Adipocyte (in vitro differentiated cells): ENCODE measurements around the gene GPM6B.

Experiments
- DNase-seq: peaks from one replicate; pipeline ENCODE4 v3.0.0-alpha.2; 2015; ENCODE audit warnings: low read depth
- H3K27me3 ChIP-seq: replicated peaks from 2 replicates; pipeline ENCODE4 v1.7.0; 2013; ENCODE audit warnings: mild to moderate bottlenecking, low read length, moderate library complexity; ENCODE audit not compliant: control insufficient read depth, insufficient read depth
- H3K36me3 ChIP-seq: 2 replicates; pipeline ENCODE4 v1.7.0; 2013; ENCODE audit warnings: low read length, mild to moderate bottlenecking, moderate library complexity; ENCODE audit not compliant: control insufficient read depth, insufficient read depth, severe bottlenecking
- H3K4me1 ChIP-seq: 2 replicates; pipeline ENCODE4 v1.7.0; 2013; ENCODE audit warnings: mild to moderate bottlenecking, low read length, moderate library complexity; ENCODE audit not compliant: control insufficient read depth, insufficient read depth
- H3K4me3 ChIP-seq: 2 replicates; pipeline ENCODE4 v1.7.0; 2013; ENCODE audit warnings: mild to moderate bottlenecking, low read length, moderate library complexity
- H3K9ac ChIP-seq: 2 replicates; pipeline ENCODE4 v1.7.0; 2013; ENCODE audit warnings: mild to moderate bottlenecking, low read length, moderate library complexity
- H3K9me3 ChIP-seq: 2 replicates; pipeline ENCODE4 v1.7.0; 2013; ENCODE audit warnings: mild to moderate bottlenecking, low read length, moderate library complexity; ENCODE audit not compliant: control insufficient read depth

GPM6B gene

DNA sequence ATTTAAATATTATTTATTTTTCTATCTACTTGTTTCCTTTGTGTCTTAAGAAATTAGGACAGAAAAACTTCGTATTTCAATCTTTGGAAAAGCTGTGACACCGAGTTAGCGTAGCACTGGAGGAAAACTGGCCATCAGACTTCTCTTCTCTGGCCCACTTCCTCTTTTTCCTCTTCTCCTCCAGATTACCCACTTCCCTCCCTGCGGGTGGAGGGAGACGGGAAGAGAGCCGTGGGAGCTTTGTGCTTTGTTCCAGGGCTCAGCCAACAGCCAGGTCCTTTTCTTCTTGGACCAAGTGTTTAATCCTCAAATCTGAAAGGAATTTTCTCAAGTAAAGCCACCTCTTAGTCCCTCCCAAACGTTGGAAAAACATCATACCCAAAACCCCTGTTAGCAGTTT, 52.6 kb downstream of the GPM6B start:
- DNase-seq, result no peak
- peaks cover 67% of the 10 kb centered on the region for H3K36me3 ChIP-seq

DNA sequence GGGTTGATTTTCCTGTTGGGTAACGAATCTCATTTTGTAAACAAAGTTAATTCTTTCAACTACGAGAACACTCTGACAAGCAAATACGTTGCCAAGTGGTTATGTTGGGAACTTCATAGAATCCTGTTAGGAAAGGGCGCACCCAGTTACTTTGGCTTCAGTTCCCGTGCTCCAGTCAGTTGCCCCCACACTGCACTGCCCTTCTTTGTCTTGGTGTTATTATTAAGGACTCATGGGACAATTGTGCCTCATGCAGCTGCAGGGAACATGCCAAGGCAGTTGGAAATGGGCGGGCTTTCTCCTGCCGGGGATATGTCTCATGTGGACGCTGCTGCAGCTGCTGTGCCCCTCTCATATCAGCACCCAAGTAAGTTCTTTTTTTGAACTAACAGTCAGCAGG, 53.4 kb downstream of the GPM6B start:
- DNase-seq, result no peak
- peaks cover 67% of the 10 kb centered on the region for H3K36me3 ChIP-seq
- H3K4me3 ChIP-seq, result no peak overlapping the region
- no peaks in the 10 kb centered on the region for H3K27me3 ChIP-seq
- H3K4me1 ChIP-seq, result peaks cover 4% of the 10 kb centered on the region
- H3K9ac ChIP-seq, result no peak overlapping the region
- H3K9me3 ChIP-seq, result no peaks in the 10 kb centered on the region

More for the DNA sequence above, 52.6 kb downstream of the GPM6B start:
- Histone ChIP-seq H3K27me3 (no peaks in the 10 kb centered on the region), H3K9me3 (no peaks in the 10 kb centered on the region), H3K4me3 (no peak overlapping the region), H3K9ac (no peak overlapping the region), H3K4me1 (peaks cover 4% of the 10 kb centered on the region)

DNA sequence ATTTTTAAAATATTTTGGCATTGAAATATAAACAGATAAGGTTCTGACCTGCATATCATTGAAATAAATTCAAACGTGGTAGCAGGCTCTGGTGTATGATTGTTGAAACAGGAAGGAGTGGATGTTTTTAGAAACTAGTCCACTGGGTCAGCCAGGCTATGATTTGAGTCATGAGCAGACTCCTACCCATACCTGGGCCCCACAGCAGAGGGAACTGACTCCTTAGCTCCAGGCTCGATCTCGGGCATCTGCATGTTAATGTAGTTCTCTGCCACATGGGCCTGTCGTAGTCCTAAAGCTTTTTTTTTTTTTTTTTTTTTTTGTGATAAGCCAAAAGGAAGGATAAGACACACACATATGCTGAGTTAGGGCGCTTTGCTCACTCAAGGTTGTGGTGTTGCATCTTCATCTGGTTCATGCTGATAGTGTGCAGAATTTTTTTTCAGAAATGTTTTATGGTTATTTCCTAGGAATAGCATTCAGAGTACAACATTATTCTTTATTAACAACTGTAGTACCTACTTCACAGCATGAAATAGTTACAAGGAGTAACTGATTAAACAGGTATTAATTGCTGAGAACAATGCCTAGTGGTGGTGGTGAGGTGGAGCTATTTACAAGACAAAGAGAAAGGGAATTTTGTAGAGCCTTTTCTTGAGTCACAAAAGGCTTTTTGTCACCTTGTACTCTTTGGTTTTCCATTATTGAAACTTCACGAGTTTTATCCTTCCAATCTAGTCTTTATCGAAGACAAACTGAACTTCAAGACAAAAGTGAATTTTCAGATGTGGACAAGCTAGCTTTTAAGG, 55.1 kb downstream of the GPM6B start:
- H3K4me3 ChIP-seq, result no peak overlapping the region
- DNase-seq, result peak; percentile 19

DNA sequence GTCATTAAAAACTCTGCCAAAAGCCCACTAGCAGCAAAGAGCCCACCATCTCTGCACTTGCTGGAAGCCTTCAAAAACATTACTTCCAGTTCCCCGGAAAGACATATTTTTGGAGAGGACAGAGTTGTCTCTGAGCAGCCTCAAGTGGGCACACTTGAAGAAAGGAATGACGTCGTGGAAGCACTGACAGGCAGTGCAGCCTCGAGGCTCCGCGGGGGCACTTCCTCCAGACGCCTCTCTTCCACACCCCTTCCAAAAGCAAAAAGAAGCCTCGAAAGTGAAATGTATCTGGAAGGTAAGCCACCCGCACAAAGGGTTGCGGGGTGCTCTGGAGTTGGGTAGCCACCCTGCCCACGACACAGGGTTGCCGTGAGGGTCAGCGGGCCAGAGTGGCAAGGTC, 56.5 kb downstream of the GPM6B start:
- H3K4me1 ChIP-seq, result peaks cover 4% of the 10 kb centered on the region
- H3K9me3 ChIP-seq, result no peaks in the 10 kb centered on the region
- H3K27me3 ChIP-seq, result no peaks in the 10 kb centered on the region
- no peak for DNase-seq
- no peak overlapping the region for H3K9ac ChIP-seq
- H3K36me3 ChIP-seq, result peaks cover 65% of the 10 kb centered on the region
- no peak overlapping the region for H3K4me3 ChIP-seq

More for the DNA sequence above, 55.1 kb downstream of the GPM6B start:
- H3K9me3 ChIP-seq, result no peaks in the 10 kb centered on the region
- peaks cover 70% of the 10 kb centered on the region for H3K36me3 ChIP-seq
- H3K4me1 ChIP-seq, result peaks cover 4% of the 10 kb centered on the region
- no peak overlapping the region for H3K9ac ChIP-seq
- no peaks in the 10 kb centered on the region for H3K27me3 ChIP-seq

DNA sequence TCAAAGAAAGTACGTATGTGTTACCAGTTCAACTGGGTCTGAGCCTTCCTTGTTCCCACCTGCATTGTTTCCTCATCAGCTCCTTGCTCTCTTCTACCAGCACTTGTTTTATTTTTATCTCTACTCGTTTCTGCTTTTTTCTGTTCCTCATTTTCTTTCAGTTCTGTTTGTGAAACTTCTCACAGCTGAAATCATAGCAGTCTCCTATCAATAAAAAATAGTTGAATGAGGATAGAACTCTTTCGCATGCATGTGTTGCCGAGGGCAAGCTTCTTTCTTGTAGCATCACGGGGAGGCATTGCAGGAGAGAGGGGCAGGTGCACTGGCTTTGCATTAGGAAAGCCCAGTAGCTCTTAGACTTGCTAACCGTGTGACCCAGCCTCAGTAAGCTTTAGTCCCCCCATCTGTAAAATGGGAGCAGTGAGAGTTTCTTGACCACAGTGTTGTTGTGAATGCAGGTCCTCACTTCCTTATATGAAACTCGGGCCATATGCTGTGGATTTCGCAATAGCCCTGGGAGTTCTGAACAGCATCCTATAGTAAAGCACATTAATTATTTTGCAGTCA, 57.7 kb downstream of the GPM6B start:
- Histone ChIP-seq H3K9ac (no peak overlapping the region), H3K4me3 (no peak overlapping the region), H3K9me3 (no peaks in the 10 kb centered on the region), H3K27me3 (no peaks in the 10 kb centered on the region), H3K4me1 (peaks cover 4% of the 10 kb centered on the region), H3K36me3 (peaks cover 65% of the 10 kb centered on the region)
- no peak for DNase-seq

DNA sequence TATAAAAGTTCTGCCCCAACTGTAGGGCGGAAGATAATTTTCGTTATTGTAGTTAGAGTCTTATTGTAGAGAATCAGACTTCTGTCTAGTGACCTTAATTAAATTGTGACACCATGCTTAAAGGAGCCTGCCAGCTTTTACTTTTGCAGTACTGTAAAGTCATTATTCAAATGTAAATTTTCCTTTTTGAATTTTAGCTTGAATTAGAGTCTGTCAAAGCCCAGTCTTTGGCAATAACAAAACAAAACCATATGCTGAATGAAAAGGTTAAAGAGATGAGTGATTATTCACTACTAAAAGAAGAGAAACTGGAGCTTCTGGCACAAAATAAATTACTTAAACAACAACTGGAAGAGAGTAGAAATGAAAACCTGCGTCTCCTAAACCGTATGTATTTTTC, 60.5 kb downstream of the GPM6B start:
- H3K4me1 ChIP-seq, result no peaks in the 10 kb centered on the region
- H3K36me3 ChIP-seq, result peaks cover 59% of the 10 kb centered on the region

DNA sequence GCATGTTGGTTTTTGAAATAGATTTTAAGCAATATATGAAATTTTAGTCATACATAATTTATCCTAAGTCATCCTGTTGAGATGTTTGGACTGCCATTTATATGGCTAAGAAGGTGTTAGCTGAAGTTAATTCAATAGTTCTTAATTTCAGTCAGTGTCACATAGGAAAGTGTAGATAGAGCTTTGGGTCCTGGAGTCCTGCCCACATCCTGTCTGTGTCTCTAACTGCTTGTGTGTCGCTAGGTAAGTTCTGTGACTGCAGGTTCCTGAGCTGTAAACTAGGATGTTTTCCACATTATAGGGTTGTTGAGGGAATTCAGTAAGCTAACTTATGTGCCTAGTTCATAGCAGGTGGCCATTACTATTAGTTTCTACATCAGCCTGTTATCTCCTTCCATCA, 61.6 kb downstream of the GPM6B start:
- Histone ChIP-seq H3K4me1 (no peaks in the 10 kb centered on the region), H3K27me3 (no peaks in the 10 kb centered on the region), H3K36me3 (peaks cover 55% of the 10 kb centered on the region), H3K9ac (no peak overlapping the region), H3K4me3 (no peak overlapping the region), H3K9me3 (no peaks in the 10 kb centered on the region)
- DNase-seq, result no peak

More for the DNA sequence above, 60.5 kb downstream of the GPM6B start:
- H3K4me3 ChIP-seq, result no peak overlapping the region
- no peak overlapping the region for H3K9ac ChIP-seq
- DNase-seq, result no peak
- no peaks in the 10 kb centered on the region for H3K9me3 ChIP-seq
- H3K27me3 ChIP-seq, result no peaks in the 10 kb centered on the region

DNA sequence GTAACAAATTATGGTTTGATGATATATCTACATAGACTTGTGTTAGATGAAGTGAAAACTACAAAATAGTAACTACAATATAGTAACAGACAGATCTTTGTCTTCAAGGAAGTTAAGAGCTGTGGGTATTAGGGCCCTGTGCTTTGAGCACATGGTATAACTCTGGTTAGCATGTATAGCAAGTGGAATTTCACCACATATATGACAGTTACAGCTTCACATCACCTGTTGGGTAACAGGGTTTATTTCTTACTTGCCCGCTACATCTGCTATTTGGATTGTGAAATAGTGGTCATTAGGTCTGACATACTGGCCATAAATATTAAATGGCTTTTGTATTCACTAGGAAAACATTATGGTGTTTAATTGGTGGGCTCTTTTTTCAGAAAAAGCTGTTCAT, 62.1 kb downstream of the GPM6B start:
- no peaks in the 10 kb centered on the region for H3K4me1 ChIP-seq
- no peaks in the 10 kb centered on the region for H3K9me3 ChIP-seq
- no peak overlapping the region for H3K9ac ChIP-seq
- no peaks in the 10 kb centered on the region for H3K27me3 ChIP-seq
- DNase-seq, result no peak
- H3K36me3 ChIP-seq, result peaks cover 52% of the 10 kb centered on the region
- H3K4me3 ChIP-seq, result no peak overlapping the region

DNA sequence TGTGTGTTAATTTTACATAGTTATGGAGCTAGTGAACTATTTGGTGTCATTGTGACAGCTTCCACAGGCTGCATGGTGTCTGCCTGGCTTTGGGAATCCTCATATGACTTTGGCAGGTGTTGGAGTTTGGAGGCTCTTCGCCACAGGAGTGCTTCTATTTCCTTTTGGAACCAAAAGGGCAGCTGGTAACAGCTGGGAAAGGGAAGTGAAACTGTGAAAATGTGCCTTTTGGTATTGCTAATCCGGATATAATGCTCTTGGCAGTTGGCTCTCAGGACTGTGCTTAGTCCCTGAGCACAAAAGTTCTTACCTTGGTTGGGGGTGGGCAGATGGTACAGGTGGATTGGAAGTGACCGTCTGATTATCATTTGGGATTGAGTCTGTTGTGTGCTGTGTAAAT, 64.2 kb downstream of the GPM6B start:
- no peaks in the 10 kb centered on the region for H3K27me3 ChIP-seq
- no peaks in the 10 kb centered on the region for H3K4me1 ChIP-seq
- H3K36me3 ChIP-seq, result peaks cover 42% of the 10 kb centered on the region
- DNase-seq, result no peak
- no peaks in the 10 kb centered on the region for H3K9me3 ChIP-seq
- no peak overlapping the region for H3K4me3 ChIP-seq
- H3K9ac ChIP-seq, result no peak overlapping the region

DNA sequence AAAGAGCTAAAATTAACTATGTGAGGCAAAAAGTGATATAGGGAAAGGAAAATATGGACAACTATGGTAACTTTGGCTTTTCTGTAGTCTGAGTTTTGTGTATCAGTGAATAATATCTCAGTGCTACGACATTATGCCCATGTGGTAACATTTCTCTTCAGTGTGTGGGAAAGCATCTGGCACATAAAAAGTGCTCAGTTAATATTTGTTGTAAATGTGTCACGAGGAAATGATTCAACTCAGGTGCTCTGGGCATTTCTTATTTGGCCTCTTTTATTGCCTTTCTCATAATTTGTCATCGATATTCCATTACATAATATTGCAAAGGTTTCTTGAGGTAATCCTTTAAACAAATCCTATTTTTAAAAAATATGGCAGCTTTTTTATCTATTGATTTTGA, 64.8 kb downstream of the GPM6B start:
- Histone ChIP-seq H3K4me3 (no peak overlapping the region), H3K36me3 (peaks cover 38% of the 10 kb centered on the region), H3K9me3 (no peaks in the 10 kb centered on the region), H3K27me3 (no peaks in the 10 kb centered on the region), H3K4me1 (no peaks in the 10 kb centered on the region), H3K9ac (no peak overlapping the region)
- no peak for DNase-seq

DNA sequence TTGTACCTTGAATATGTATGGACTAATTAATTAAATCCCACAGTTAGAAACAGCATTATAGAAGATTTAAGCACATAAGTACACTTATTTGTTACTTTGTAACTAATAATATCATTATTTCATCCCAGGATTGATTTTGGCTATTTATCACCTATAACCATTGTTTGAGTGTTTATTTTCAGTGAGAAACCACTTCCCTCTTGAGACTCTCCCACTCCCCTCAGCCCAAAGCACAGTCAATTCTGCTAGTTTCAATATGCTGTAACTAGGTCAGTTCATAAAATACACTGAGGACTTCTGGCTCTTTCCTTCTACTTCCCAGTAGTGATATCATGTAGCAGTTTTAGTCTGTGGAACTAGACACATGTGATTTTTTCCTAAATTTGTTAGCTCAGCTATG, 66.1 kb downstream of the GPM6B start:
- Histone ChIP-seq H3K9ac (no peak overlapping the region), H3K9me3 (no peaks in the 10 kb centered on the region), H3K4me3 (no peak overlapping the region), H3K36me3 (peaks cover 34% of the 10 kb centered on the region), H3K4me1 (no peaks in the 10 kb centered on the region), H3K27me3 (no peaks in the 10 kb centered on the region)
- no peak for DNase-seq
